Neutrophil (primary cell): ENCODE results near the gene THRA.

Source experiments
- H3K27ac ChIP-seq: fragments of 200-600 bp; sonication (generic); 2 replicates; pipeline ENCODE4 v1.5.1; 2016; ENCODE audit warnings: mild to moderate bottlenecking, moderate library complexity
- H3K27me3 ChIP-seq: fragments of 200-600 bp; sonication (generic); 2 replicates; pipeline ENCODE4 v1.6.0; 2016; ENCODE audit warnings: mild to moderate bottlenecking
- H3K36me3 ChIP-seq: fragments of 200-600 bp; sonication (generic); 2 replicates; pipeline ENCODE4 v1.5.1; 2017
- H3K4me1 ChIP-seq, 2 experiments: fragments of 200-600 bp in 1 of 2; sonication (generic) in 1 of 2; 1 replicate in 1 of 2; 2 replicates in 1 of 2; pipeline versions ENCODE4 v1.5.1 to v1.6.1; 2013 to 2016; ENCODE audit warnings: low read depth in 1 of 2, low read length in 1 of 2, mild to moderate bottlenecking in 1 of 2, moderate library complexity in 1 of 2; ENCODE audit not compliant: control insufficient read depth in 1 of 2, insufficient read depth in 1 of 2
- H3K4me3 ChIP-seq, 2 experiments: fragments of 200-600 bp in 1 of 2; sonication (generic) in 1 of 2; 1 replicate in 1 of 2; 2 replicates in 1 of 2; pipeline ENCODE4 v1.5.1; 2013 to 2016; ENCODE audit warnings: low read depth in 1 of 2, low read length in 1 of 2, mild to moderate bottlenecking in 1 of 2, moderate library complexity in 1 of 2
- H3K9me3 ChIP-seq: fragments of 200-600 bp; sonication (generic); 2 replicates; pipeline ENCODE4 v1.5.1; 2016
- TF ChIP-seq, protein P1 (sequence below): fragments of 200-600 bp; sonication (generic); IDR thresholded peaks from 2 replicates; pipeline ENCODE4 v1.5.1; 2016; ENCODE audit warnings: antibody characterized with exemption

The THRA gene

DNA sequence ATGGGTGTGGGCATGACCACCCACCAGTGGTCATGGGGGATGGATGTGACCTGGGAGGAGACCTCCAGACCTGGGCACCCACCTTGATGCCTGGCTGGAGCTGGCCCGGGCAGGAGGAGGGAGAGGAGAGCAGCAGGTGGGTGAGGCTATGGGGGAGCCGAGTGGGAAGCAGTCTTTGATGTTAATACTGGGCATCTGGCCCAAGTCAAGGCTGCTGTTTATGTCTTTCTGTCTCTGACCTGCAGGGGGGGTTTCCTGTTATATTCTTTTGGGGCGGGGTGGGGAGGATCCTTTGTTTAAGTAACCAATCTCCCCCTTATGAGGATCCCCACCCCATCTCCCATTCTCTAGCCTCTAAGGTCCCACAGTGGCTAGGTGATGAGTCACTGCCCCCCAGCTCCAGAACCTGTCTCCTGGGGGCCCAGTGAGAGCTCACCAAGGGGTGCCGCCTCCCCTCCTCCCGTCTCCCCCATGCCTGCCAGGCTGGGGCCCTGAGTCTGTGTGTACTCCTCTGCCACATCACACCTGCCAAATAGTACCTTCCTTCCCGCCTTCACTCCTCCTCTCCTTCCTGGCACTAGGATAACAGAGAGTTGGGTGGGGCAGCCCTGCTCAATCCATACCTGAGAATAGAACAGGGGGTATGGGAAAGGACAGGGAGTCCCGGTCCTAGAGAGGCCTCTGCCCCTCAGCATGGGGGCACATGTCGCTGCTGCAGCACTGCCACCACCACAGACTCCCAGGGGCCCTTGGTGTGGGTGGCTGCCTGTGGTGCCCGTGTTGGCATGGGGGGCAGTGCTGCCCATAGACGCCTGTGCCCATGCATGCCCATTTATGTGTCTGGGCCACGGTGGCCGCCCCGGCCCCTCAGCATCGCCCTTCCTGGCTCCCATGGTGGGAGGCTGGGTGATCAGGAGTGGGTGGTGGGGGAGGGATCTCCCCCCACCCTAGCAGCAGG lies 7.3 kb downstream of the THRA start:
- Histone ChIP-seq H3K27me3 (no peaks in the 10 kb centered on the region), H3K36me3 (peaks cover 11% of the 10 kb centered on the region), H3K27ac (peak overlapping the region; percentile 55), H3K4me3 (no peak overlapping the region), H3K4me1 (peaks cover 62 to 90% of the 10 kb centered on the region in 2 experiments), H3K9me3 (no peaks in the 10 kb centered on the region)
- TF ChIP-seq, protein P1, sequence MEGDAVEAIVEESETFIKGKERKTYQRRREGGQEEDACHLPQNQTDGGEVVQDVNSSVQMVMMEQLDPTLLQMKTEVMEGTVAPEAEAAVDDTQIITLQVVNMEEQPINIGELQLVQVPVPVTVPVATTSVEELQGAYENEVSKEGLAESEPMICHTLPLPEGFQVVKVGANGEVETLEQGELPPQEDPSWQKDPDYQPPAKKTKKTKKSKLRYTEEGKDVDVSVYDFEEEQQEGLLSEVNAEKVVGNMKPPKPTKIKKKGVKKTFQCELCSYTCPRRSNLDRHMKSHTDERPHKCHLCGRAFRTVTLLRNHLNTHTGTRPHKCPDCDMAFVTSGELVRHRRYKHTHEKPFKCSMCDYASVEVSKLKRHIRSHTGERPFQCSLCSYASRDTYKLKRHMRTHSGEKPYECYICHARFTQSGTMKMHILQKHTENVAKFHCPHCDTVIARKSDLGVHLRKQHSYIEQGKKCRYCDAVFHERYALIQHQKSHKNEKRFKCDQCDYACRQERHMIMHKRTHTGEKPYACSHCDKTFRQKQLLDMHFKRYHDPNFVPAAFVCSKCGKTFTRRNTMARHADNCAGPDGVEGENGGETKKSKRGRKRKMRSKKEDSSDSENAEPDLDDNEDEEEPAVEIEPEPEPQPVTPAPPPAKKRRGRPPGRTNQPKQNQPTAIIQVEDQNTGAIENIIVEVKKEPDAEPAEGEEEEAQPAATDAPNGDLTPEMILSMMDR: no peak

DNA sequence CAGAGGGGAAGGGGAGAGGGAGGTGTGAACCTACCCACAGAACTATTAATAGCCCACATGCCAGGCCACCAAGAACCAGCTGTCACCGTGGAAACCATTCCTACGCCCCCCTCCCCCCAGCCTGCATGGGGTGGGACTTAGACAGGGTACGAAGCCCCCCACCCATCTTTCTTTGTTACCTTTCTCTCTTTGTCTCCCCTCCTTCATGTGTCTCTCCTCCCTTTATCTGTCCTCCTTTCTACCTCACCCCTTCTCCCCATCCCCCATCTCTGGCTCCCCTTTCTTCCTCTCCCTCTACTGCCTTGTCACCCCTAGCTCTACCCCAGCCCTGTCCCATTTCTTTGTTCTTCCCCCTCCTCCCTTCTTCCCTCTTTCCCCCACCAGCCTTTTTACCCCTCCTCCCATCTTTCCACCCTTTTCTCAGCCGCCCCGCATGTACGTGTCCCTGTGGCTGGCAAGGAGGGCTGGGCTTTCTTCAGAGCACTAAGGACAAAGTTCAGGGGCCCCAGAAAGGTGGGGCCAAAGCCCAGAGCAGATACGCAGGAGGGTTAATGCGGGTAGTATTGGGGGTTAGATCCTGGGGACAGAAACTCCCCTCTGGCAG lies 8.0 kb downstream of the THRA start:
- no peak overlapping the region for H3K4me3 ChIP-seq
- no peaks in the 10 kb centered on the region for H3K9me3 ChIP-seq
- peaks cover 12% of the 10 kb centered on the region for H3K36me3 ChIP-seq
- H3K4me1 ChIP-seq: peaks cover 65 to 90% of the 10 kb centered on the region in 2 experiments
- no peaks in the 10 kb centered on the region for H3K27me3 ChIP-seq
- TF ChIP-seq, protein P1: no peak
- peak overlapping the region; percentile 55 for H3K27ac ChIP-seq

DNA sequence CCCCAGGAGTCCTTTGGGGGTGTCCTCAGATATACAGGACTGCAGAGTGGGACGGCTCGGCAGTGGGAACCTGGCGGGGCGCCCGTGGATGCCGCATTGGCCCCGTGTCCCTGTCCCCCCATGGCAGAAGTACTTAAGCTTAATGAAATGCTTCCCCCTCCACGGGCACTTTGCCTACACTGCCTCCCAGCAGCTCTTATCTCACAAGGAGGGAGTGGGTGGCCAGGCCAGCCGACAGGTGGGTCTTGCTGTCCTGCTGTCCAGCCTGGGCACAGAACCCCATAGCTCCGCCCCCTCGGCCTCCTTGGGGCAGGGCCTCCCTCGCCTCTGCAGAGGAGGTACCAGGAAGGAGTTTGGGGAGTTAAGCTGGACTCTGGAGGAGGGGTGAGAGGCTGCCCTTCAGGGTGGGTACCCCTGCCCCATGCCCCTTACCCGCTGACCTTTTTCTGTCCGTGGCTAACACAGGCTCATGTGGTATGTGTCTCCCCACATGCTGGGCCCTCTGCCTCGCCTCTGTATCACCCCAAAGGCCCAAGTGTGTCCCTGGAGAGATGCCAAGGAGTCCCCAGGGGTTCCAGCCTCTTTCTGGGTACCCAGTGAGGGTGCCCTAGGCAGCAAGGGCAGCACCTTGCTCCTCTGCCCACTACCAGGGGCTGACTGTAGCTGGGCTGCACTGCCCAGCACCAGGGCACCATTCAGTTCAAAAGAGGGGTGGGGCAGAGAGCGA lies 8.7 kb downstream of the THRA start:
- peak overlapping the region in 1 of 2 experiments; percentile 14 for H3K4me3 ChIP-seq
- peak overlapping the region; percentile 55 for H3K27ac ChIP-seq
- peaks cover 71 to 90% of the 10 kb centered on the region in 2 experiments for H3K4me1 ChIP-seq

DNA sequence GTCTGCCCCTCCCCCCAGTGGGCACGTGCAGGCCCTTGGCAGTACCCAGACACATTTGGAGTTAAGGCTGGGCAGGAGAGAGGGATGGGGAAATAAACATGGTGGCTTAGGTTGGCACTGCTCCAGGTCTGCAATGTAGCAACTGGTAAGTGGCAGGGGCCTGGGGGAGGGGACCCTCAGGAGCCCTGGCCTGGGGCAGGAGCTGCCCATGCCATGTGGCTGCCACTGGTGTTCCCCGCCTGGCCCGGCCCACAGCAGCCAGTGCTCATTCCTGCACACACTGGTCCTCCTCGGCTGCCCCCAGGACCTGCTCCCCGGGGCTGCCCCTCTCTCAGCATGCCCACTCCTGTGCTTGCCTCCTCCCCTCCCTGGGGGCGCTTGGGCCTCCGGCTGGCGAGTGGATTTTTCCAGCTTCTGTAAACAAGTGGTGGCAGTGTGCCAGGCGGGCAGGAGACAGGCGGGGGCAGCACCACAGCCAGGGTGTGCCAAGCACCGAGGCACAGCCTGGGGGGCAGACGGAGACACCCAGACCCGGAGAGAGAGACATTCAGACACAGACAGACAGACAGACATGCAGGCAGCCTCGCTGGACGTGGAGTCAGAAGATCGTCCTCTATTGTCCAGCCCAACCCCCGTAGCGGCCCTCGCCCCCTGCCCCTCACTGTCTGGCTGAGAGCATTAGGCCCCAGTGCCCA lies 9.4 kb downstream of the THRA start:
- TF ChIP-seq, protein P1: no peak
- H3K36me3 ChIP-seq: peaks cover 15% of the 10 kb centered on the region
- no peaks in the 10 kb centered on the region for H3K9me3 ChIP-seq
- peak overlapping the region; percentile 55 for H3K27ac ChIP-seq
- peaks cover 67 to 87% of the 10 kb centered on the region in 2 experiments for H3K4me1 ChIP-seq
- H3K27me3 ChIP-seq: no peaks in the 10 kb centered on the region
- H3K4me3 ChIP-seq: peak overlapping the region in 1 of 2 experiments; percentile 14

More for the DNA sequence above, 8.7 kb downstream of the THRA start:
- Histone ChIP-seq H3K9me3 (no peaks in the 10 kb centered on the region), H3K36me3 (peaks cover 12% of the 10 kb centered on the region), H3K27me3 (no peaks in the 10 kb centered on the region)
- TF ChIP-seq, protein P1: no peak
